AG09309 (cell line): ENCODE results near the gene HTRA2.

ENCODE experiments used
- DNase-seq: peaks from one replicate; pipeline ENCODE4 v3.0.0-alpha.2; 2010; ENCODE audit warnings: low read depth
- H3K4me3 ChIP-seq: 2 replicates; pipeline ENCODE4 v1.5.1; 2011; ENCODE audit warnings: mild to moderate bottlenecking, low read depth, low read length, moderate library complexity; ENCODE audit not compliant: control insufficient read depth
- CTCF ChIP-seq: IDR thresholded peaks from 2 replicates; pipeline ENCODE4 v1.5.1; 2011; ENCODE audit warnings: mild to moderate bottlenecking, low read depth, low read length, inconsistent platforms; ENCODE audit not compliant: insufficient read depth, control insufficient read depth; ENCODE audit errors: missing control alignments

The HTRA2 gene

GRCh38 chr2:74581463-74581862 lies 51.7 kb downstream of the HTRA2 start:
- TF ChIP-seq CTCF, result no peak
- H3K4me3 ChIP-seq, result no peak overlapping the region

GRCh38 chr2:74582184-74582583 lies 52.5 kb downstream of the HTRA2 start:
- no peak for TF ChIP-seq CTCF
- H3K4me3 ChIP-seq, result no peak overlapping the region

More at GRCh38 chr2:74581463-74581862, 51.7 kb downstream of the HTRA2 start:
- DNase-seq, result no peak

More at GRCh38 chr2:74582184-74582583, 52.5 kb downstream of the HTRA2 start:
- no peak for DNase-seq
